H1 (cell line): ENCODE results near the gene FAM8A1. TPM values are rescaled to one million over a fixed set of nuclear protein-coding genes. Genes with fewer than 3 reads are reported as not detected.

Experiments
- ATF2 ChIP-seq: IDR thresholded peaks from 2 replicates; pipeline ENCODE4 v1.6.1; 2012; ENCODE audit warnings: low read length, inconsistent platforms
- CBX8 ChIP-seq: fragments of 300-800, 300-1000 bp; sonication (generic); IDR thresholded peaks from 2 replicates; pipeline ENCODE4 v1.7.1; 2016; ENCODE audit warnings: low read depth, low read length, borderline replicate concordance
- CEBPB ChIP-seq: IDR thresholded peaks from 2 replicates; pipeline ENCODE4 v1.6.1; 2012; ENCODE audit warnings: low read depth, low read length
- CHD7 ChIP-seq: fragments of 300-600 bp; sonication (generic); IDR thresholded peaks from 2 replicates; pipeline ENCODE4 v1.7.1; 2012; ENCODE audit warnings: low read length, moderate library complexity, mild to moderate bottlenecking, inconsistent platforms; ENCODE audit not compliant: insufficient replicate concordance
- JUN ChIP-seq: IDR thresholded peaks from 2 replicates; pipeline ENCODE4 v1.6.1; 2011; ENCODE audit warnings: low read depth, mild to moderate bottlenecking, improper control_type of control experiment, low read length
- MAFK ChIP-seq: IDR thresholded peaks from 2 replicates; pipeline ENCODE4 v1.6.1; 2012; ENCODE audit warnings: low read depth, mild to moderate bottlenecking, improper control_type of control experiment, low read length
- NANOG ChIP-seq: IDR thresholded peaks from 2 replicates; pipeline ENCODE4 v1.6.1; 2011; ENCODE audit warnings: low read length, low read depth, mild to moderate bottlenecking, inconsistent platforms; ENCODE audit not compliant: insufficient read depth, poor library complexity, severe bottlenecking
- SIRT6 ChIP-seq: IDR thresholded peaks from one replicate; pipeline ENCODE4 v1.7.1; 2012; ENCODE audit warnings: low read length, inconsistent platforms
- TEAD4 ChIP-seq: IDR thresholded peaks from 2 replicates; pipeline ENCODE4 v1.6.1; 2012; ENCODE audit warnings: low read depth, low read length, inconsistent platforms, mixed read lengths
- polyA plus RNA-seq, 7 experiments: library from polyadenylated mRNA; depleted of rRNA in 3 of 7; stranded (reverse) in 5 of 7; unstranded in 2 of 7; fragments of >200 nt in 5 of 7; fragments of 200-250 nt in 2 of 7; gene quantifications; 1 replicate in 5 of 7; 2 replicates in 1 of 7; 4 replicates in 1 of 7; pipeline versions ENCODE4 v1.2.1 to v1.2.3, GENCODE V29; 2011 to 2013; ENCODE audit warnings: missing spikeins in 2 of 7, mixed read lengths in 2 of 7
- total RNA-seq: library from RNA; stranded (reverse); fragmentation: NEBNext Ultra II Directional; extraction: Animal tissue kit (Norgen Biotek cat#: 25700); gene quantifications from 2 replicates; pipeline ENCODE4 v1.2.1, GENCODE V29; 2021

Gene FAM8A1
- total and polyA plus RNA-seq, 2 of the 8 experiments (the other 6 are each of a cell fraction or from before 2014, with no cell fraction given): 3.4 to 9.2 TPM

GRCh38 chr6:17640477-17640917 is 40.4 kb downstream of the FAM8A1 start (continued):
- TF ChIP-seq CHD7 (no peak), NANOG (no peak), SIRT6 (no peak), CEBPB (no peak), TEAD4 (no peak), JUN (no peak), CBX8 (no peak), ATF2 (no peak), MAFK (no peak)
